UCSD-AML1 (cell line): Measurements from ENCODE around the gene LRCH4.

Experiments used
- DNase-seq: peaks from one replicate; lab custom pipeline; 2025; ENCODE audit not compliant: unreplicated experiment; lab: John Stamatoyannopoulos, UW

LRCH4 gene

GRCh38 chr7:100582650-100583049 is 3.3 kb downstream of the LRCH4 start:
- no peak for DNase-seq

- DNase-seq = no peak
These were observed 3.8 kb downstream of the LRCH4 start for GRCh38 chr7:100582041-100582579.

GRCh38 chr7:100580466-100581283 is 5.3 kb downstream of the LRCH4 start:
- DNase-seq = no peak

GRCh38 chr7:100578246-100579183 is 7.4 kb downstream of the LRCH4 start:
- no peak for DNase-seq

GRCh38 chr7:100577507-100577906 is 8.4 kb downstream of the LRCH4 start:
- no peak for DNase-seq

GRCh38 chr7:100577103-100577502 is 8.8 kb downstream of the LRCH4 start:
- DNase-seq = no peak

- no peak for DNase-seq
These were observed 9.4 kb downstream of the LRCH4 start for GRCh38 chr7:100576384-100576993.

GRCh38 chr7:100575746-100576383 is 10.1 kb downstream of the LRCH4 start:
- DNase-seq = no peak

GRCh38 chr7:100575206-100575631 is 10.7 kb downstream of the LRCH4 start:
- no peak for DNase-seq

GRCh38 chr7:100574362-100575205 is 11.3 kb downstream of the LRCH4 start:
- no peak for DNase-seq

GRCh38 chr7:100573691-100574361 is 12.1 kb downstream of the LRCH4 start, which contains the start of gene SAP25:
Gene SAP25, minus strand, starts transcription at chr7:100573900. Its CDS starts 158 bp downstream, at chr7:100573742.
- DNase-seq = no peak

GRCh38 chr7:100572949-100573675 is 12.8 kb downstream of the LRCH4 start:
- DNase-seq = no peak

GRCh38 chr7:100572281-100572948 is 13.5 kb downstream of the LRCH4 start:
- no peak for DNase-seq

GRCh38 chr7:100571829-100572116 is 14.2 kb downstream of the LRCH4 start:
- no peak for DNase-seq

- no peak for DNase-seq
These were observed 14.7 kb downstream of the LRCH4 start for GRCh38 chr7:100570954-100571828.

- DNase-seq = peak; percentile 12
These were observed 16.8 kb downstream of the LRCH4 start for GRCh38 chr7:100568896-100569844.
